Measurements from ENCODE around the gene ORC3. TPM values are rescaled to one million over a fixed set of nuclear protein-coding genes. Genes with fewer than 3 reads are reported as not detected.

The ORC3 gene
- polyA plus RNA-seq, 2 donors: 8.1 to 8.5 TPM

DNA sequence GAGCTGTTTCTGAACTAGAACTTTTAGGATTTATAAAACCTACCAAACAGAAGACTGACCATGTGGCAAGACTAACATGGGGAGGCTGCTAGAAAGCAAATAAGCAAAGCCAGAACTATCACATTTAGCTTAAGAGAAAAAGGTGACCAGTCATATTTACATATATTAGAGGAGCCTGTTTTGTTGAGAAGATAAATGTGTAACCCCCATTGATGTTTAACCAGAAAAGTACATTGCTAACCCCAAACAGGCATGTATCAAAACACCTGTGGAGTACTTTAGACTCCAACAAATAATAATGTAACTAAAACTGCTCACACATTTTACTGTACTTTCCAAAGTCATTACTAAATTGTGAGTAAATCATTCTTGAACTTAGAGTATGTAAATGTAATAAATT lies 77.1 kb downstream of the ORC3 start:
- Histone ChIP-seq H3K27ac (ENCODE audit: low read depth in 2 of 2, low read length in 1 of 2) (no peak overlapping the region), H3K9me3 (ENCODE audit: control insufficient read depth in 2 of 2, insufficient read depth in 1 of 2, low read depth in 1 of 2, low read length in 1 of 2) (no peaks in the 10 kb centered on the region), H3K4me3 (ENCODE audit: low read depth in 1 of 2, low read length in 2 of 2) (no peak overlapping the region), H3K27me3 (ENCODE audit: control insufficient read depth in 1 of 2, insufficient read depth in 2 of 2, low read length in 2 of 2) (no peaks in the 10 kb centered on the region), H3K36me3 (ENCODE audit: control insufficient read depth in 2 of 2, insufficient read depth in 2 of 2, low read length in 1 of 2) (peaks cover 0 to 4% of the 10 kb centered on the region in 2 donors), H3K4me1 (ENCODE audit: control insufficient read depth in 2 of 2, insufficient read depth in 2 of 2, low read length in 1 of 2) (no peaks in the 10 kb centered on the region)

DNA sequence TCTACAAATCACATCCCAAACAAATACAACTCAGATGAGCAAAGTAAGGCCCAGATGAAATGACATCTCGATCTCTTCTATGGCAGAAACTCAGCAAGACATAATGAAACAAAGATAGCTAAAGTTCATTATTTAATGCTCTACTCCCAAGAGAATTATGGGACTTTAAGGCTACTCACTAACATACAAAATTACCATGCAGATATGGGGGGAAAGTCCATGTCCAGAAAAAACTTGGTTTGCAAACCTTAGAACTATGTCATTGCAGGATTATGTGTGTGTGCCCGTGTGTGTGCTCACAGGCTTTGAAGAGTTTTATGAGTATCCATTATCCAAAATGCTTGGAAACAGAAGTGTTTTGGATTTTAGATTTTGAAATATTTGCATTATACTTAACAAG lies 78.1 kb downstream of the ORC3 start:
- Histone ChIP-seq H3K9me3 (ENCODE audit: control insufficient read depth in 2 of 2, insufficient read depth in 1 of 2, low read depth in 1 of 2, low read length in 1 of 2) (no peaks in the 10 kb centered on the region), H3K27me3 (ENCODE audit: control insufficient read depth in 1 of 2, insufficient read depth in 2 of 2, low read length in 2 of 2) (no peaks in the 10 kb centered on the region), H3K36me3 (ENCODE audit: control insufficient read depth in 2 of 2, insufficient read depth in 2 of 2, low read length in 1 of 2) (peaks cover 0 to 6% of the 10 kb centered on the region in 2 donors), H3K4me3 (ENCODE audit: low read depth in 1 of 2, low read length in 2 of 2) (no peak overlapping the region), H3K4me1 (ENCODE audit: control insufficient read depth in 2 of 2, insufficient read depth in 2 of 2, low read length in 1 of 2) (no peaks in the 10 kb centered on the region), H3K27ac (ENCODE audit: low read depth in 2 of 2, low read length in 1 of 2) (no peak overlapping the region)
- WGBS, 2 donors: 84 to 89% methylated on average over 2 of the region's 2 CpGs

- no peaks in the 10 kb centered on the region for H3K9me3 ChIP-seq (ENCODE audit: control insufficient read depth in 2 of 2, insufficient read depth in 1 of 2, low read depth in 1 of 2, low read length in 1 of 2)
- H3K36me3 ChIP-seq (ENCODE audit: control insufficient read depth in 2 of 2, insufficient read depth in 2 of 2, low read length in 1 of 2): peaks cover 3 to 6% of the 10 kb centered on the region in 2 donors
- no peak overlapping the region for H3K4me3 ChIP-seq (ENCODE audit: low read depth in 1 of 2, low read length in 2 of 2)
- no peaks in the 10 kb centered on the region for H3K4me1 ChIP-seq (ENCODE audit: control insufficient read depth in 2 of 2, insufficient read depth in 2 of 2, low read length in 1 of 2)
- WGBS, 2 donors: 53 to 55% methylated on average over 3 of the region's 3 CpGs
- no peaks in the 10 kb centered on the region for H3K27me3 ChIP-seq (ENCODE audit: control insufficient read depth in 1 of 2, insufficient read depth in 2 of 2, low read length in 2 of 2)
- no peak overlapping the region for H3K27ac ChIP-seq (ENCODE audit: low read depth in 2 of 2, low read length in 1 of 2)
Observed at GRCh38 chr6:87669051-87669450, 79.1 kb downstream of the ORC3 start.

DNA sequence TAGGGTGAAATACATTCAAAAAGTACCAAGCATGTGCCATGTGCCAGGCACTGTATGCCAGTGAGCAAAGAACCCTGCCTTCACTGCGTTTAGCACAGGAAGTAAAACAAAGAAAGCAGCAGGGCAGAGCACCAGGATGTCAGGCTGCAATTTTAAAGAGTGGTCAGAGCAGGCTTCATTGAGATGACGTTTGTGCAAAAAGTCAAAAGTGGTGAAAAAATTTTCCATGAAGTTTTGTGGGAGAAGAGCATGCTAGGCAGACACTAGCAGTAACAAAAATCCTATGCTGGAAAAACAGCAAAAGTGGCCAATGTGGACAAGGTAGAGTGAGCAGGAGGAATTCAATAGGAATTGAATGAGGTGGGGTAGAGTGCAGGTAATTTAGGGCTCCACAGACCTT lies 80.8 kb downstream of the ORC3 start:
- 48 to 55% methylated on average over 2 of the region's 2 CpGs for WGBS, 2 donors
- peaks cover 6 to 10% of the 10 kb centered on the region in 2 donors for H3K36me3 ChIP-seq (ENCODE audit: control insufficient read depth in 2 of 2, insufficient read depth in 2 of 2, low read length in 1 of 2)
- no peaks in the 10 kb centered on the region for H3K4me1 ChIP-seq (ENCODE audit: control insufficient read depth in 2 of 2, insufficient read depth in 2 of 2, low read length in 1 of 2)
- H3K27me3 ChIP-seq (ENCODE audit: control insufficient read depth in 1 of 2, insufficient read depth in 2 of 2, low read length in 2 of 2): no peaks in the 10 kb centered on the region
- no peaks in the 10 kb centered on the region for H3K9me3 ChIP-seq (ENCODE audit: control insufficient read depth in 2 of 2, insufficient read depth in 1 of 2, low read depth in 1 of 2, low read length in 1 of 2)
- H3K27ac ChIP-seq (ENCODE audit: low read depth in 2 of 2, low read length in 1 of 2): no peak overlapping the region
- H3K4me3 ChIP-seq (ENCODE audit: low read depth in 1 of 2, low read length in 2 of 2): no peak overlapping the region

GRCh38 chr6:87671555-87672029 lies 81.7 kb downstream of the ORC3 start:
- Histone ChIP-seq H3K4me1 (ENCODE audit: control insufficient read depth in 2 of 2, insufficient read depth in 2 of 2, low read length in 1 of 2) (no peaks in the 10 kb centered on the region), H3K36me3 (ENCODE audit: control insufficient read depth in 2 of 2, insufficient read depth in 2 of 2, low read length in 1 of 2) (peaks cover 6 to 10% of the 10 kb centered on the region in 2 donors), H3K4me3 (ENCODE audit: low read depth in 1 of 2, low read length in 2 of 2) (no peak overlapping the region), H3K27me3 (ENCODE audit: control insufficient read depth in 1 of 2, insufficient read depth in 2 of 2, low read length in 2 of 2) (no peaks in the 10 kb centered on the region), H3K9me3 (ENCODE audit: control insufficient read depth in 2 of 2, insufficient read depth in 1 of 2, low read depth in 1 of 2, low read length in 1 of 2) (no peaks in the 10 kb centered on the region), H3K27ac (ENCODE audit: low read depth in 2 of 2, low read length in 1 of 2) (no peak overlapping the region)
- WGBS, 2 donors: 77 to 82% methylated on average over 6 of the region's 6 CpGs

DNA sequence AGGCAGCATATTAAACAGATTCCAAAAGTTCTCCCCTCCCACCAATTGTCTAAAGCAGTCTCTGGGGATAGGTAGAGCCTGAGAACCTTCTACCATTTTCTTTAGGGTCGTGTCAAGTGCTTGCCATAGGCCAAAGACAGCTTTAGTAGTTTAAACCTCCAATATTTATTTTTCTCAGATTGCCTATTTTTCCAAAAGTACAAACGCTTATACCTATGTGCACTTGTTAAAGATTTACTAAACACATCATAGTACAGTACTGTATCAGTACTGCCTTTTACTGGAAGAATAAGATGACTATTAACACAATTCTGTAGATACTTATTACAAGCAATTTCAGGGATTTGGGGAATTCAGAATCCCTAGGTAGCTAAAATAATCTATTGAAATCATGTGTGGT lies 82.7 kb downstream of the ORC3 start:
- H3K27ac ChIP-seq (ENCODE audit: low read depth in 2 of 2, low read length in 1 of 2): no peak overlapping the region
- H3K4me3 ChIP-seq (ENCODE audit: low read depth in 1 of 2, low read length in 2 of 2): no peak overlapping the region
- H3K4me1 ChIP-seq (ENCODE audit: control insufficient read depth in 2 of 2, insufficient read depth in 2 of 2, low read length in 1 of 2): no peaks in the 10 kb centered on the region
- no peaks in the 10 kb centered on the region for H3K9me3 ChIP-seq (ENCODE audit: control insufficient read depth in 2 of 2, insufficient read depth in 1 of 2, low read depth in 1 of 2, low read length in 1 of 2)
- H3K36me3 ChIP-seq (ENCODE audit: control insufficient read depth in 2 of 2, insufficient read depth in 2 of 2, low read length in 1 of 2): peaks cover 6 to 10% of the 10 kb centered on the region in 2 donors
- WGBS, 2 donors: 86 to 94% methylated on average over 2 of the region's 2 CpGs
- no peaks in the 10 kb centered on the region for H3K27me3 ChIP-seq (ENCODE audit: control insufficient read depth in 1 of 2, insufficient read depth in 2 of 2, low read length in 2 of 2)

GRCh38 chr6:87673237-87673636 lies 83.3 kb downstream of the ORC3 start:
- Histone ChIP-seq H3K27ac (ENCODE audit: low read depth in 2 of 2, low read length in 1 of 2) (no peak overlapping the region), H3K9me3 (ENCODE audit: control insufficient read depth in 2 of 2, insufficient read depth in 1 of 2, low read depth in 1 of 2, low read length in 1 of 2) (no peaks in the 10 kb centered on the region), H3K4me3 (ENCODE audit: low read depth in 1 of 2, low read length in 2 of 2) (no peak overlapping the region), H3K27me3 (ENCODE audit: control insufficient read depth in 1 of 2, insufficient read depth in 2 of 2, low read length in 2 of 2) (no peaks in the 10 kb centered on the region), H3K4me1 (ENCODE audit: control insufficient read depth in 2 of 2, insufficient read depth in 2 of 2, low read length in 1 of 2) (no peaks in the 10 kb centered on the region), H3K36me3 (ENCODE audit: control insufficient read depth in 2 of 2, insufficient read depth in 2 of 2, low read length in 1 of 2) (peaks cover 6 to 10% of the 10 kb centered on the region in 2 donors)
- WGBS, 2 donors: 97 to 98% methylated on average over 5 of the region's 5 CpGs

DNA sequence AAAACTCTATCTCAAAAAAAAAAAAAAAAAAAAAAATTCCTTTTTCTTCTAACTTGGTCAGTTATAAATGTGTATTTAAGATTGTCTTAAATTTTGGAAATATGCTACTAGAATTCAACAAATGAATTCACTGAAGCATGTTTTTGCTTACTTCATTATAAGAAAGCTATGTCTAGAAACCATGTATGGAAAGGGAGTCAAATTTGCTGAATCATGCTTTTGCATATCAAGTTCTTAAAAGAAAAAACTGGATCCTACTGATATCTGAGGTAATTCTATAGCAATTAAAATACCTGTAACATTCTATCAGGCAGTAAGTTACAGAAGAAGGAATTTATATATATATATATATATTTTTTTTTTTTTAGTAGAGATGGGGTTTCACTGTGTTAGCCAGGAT lies 84.4 kb downstream of the ORC3 start:
- H3K4me3 ChIP-seq (ENCODE audit: low read depth in 1 of 2, low read length in 2 of 2): no peak overlapping the region
- H3K36me3 ChIP-seq (ENCODE audit: control insufficient read depth in 2 of 2, insufficient read depth in 2 of 2, low read length in 1 of 2): peaks cover 6 to 10% of the 10 kb centered on the region in 2 donors
- no peaks in the 10 kb centered on the region for H3K27me3 ChIP-seq (ENCODE audit: control insufficient read depth in 1 of 2, insufficient read depth in 2 of 2, low read length in 2 of 2)
- no peak overlapping the region for H3K27ac ChIP-seq (ENCODE audit: low read depth in 2 of 2, low read length in 1 of 2)
- H3K9me3 ChIP-seq (ENCODE audit: control insufficient read depth in 2 of 2, insufficient read depth in 1 of 2, low read depth in 1 of 2, low read length in 1 of 2): no peaks in the 10 kb centered on the region
- H3K4me1 ChIP-seq (ENCODE audit: control insufficient read depth in 2 of 2, insufficient read depth in 2 of 2, low read length in 1 of 2): no peaks in the 10 kb centered on the region

DNA sequence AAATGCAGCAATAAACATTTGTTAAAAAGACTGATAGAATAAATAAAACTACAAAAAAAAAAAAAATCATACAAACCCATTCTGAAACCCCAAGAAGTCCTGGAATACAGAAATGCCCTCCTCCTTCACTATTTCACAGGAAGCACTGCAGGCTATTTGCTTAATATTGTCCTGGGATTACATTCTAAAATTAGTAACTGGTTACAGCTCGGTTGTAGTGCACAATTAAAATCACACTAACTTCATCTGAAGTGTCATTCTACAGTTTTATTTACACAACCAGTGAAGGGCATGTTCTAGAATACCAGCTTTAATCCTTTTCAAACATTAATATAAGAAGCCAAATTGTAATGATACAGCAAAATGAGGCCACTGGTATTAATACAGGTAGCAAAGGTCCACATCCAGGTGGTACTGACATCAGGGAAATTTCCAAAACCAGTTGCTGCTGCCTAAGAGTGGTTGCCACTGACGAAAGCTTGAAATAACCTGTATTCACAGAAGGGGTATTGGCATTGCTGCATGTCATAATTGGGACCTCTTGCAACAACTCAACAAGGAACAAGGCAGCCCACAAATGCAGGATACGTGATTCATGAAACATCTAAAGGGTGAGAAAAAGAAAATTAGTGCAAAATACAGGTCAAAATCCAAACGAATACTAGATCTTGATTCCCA lies 85.2 kb downstream of the ORC3 start:
- peaks cover 6 to 10% of the 10 kb centered on the region in 2 donors for H3K36me3 ChIP-seq (ENCODE audit: control insufficient read depth in 2 of 2, insufficient read depth in 2 of 2, low read length in 1 of 2)
- WGBS, 2 donors: 49 to 55% methylated on average over 4 of the region's 4 CpGs
- no peaks in the 10 kb centered on the region for H3K27me3 ChIP-seq (ENCODE audit: control insufficient read depth in 1 of 2, insufficient read depth in 2 of 2, low read length in 2 of 2)
- no peaks in the 10 kb centered on the region for H3K4me1 ChIP-seq (ENCODE audit: control insufficient read depth in 2 of 2, insufficient read depth in 2 of 2, low read length in 1 of 2)
- H3K4me3 ChIP-seq (ENCODE audit: low read depth in 1 of 2, low read length in 2 of 2): no peak overlapping the region
- H3K27ac ChIP-seq (ENCODE audit: low read depth in 2 of 2, low read length in 1 of 2): peak overlapping the region in 1 of 2 donors; percentile 22
- no peaks in the 10 kb centered on the region for H3K9me3 ChIP-seq (ENCODE audit: control insufficient read depth in 2 of 2, insufficient read depth in 1 of 2, low read depth in 1 of 2, low read length in 1 of 2)

DNA sequence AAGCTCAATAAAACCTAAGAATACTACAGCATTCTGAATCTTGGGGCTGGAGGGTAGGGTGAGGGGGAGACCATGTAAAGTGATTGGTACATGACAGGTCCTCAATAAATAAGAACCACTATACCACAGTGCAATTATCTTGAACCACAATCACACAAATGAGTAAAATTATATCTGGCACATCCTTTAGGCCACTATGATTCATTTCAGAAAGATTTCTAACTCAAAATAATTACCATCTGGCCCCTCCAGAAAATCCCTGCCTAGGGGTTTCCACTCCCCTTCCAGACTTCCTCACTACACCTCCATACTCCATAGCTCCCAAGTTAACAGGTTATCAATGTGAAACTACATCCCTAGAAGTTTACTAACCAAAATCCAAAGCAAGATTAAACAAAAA lies 92.4 kb downstream of the ORC3 start:
- Histone ChIP-seq H3K4me3 (ENCODE audit: low read depth in 1 of 2, low read length in 2 of 2) (no peak overlapping the region), H3K27ac (ENCODE audit: low read depth in 2 of 2, low read length in 1 of 2) (no peak overlapping the region), H3K36me3 (ENCODE audit: control insufficient read depth in 2 of 2, insufficient read depth in 2 of 2, low read length in 1 of 2) (no peaks in the 10 kb centered on the region), H3K27me3 (ENCODE audit: control insufficient read depth in 1 of 2, insufficient read depth in 2 of 2, low read length in 2 of 2) (no peaks in the 10 kb centered on the region), H3K9me3 (ENCODE audit: control insufficient read depth in 2 of 2, insufficient read depth in 1 of 2, low read depth in 1 of 2, low read length in 1 of 2) (no peaks in the 10 kb centered on the region), H3K4me1 (ENCODE audit: control insufficient read depth in 2 of 2, insufficient read depth in 2 of 2, low read length in 1 of 2) (peaks cover 0 to 2% of the 10 kb centered on the region in 2 donors)
